A673 (cell line): Measurements from ENCODE around the gene DNAH9. TPM values are rescaled to one million over a fixed set of nuclear protein-coding genes. Genes with fewer than 3 reads are reported as not detected.

Source experiments
- BruUV-seq: library from RNA; stranded (reverse); fragments of 400-500 nt; replicated peaks from 2 replicates; lab custom pipeline; 2021; lab: Mats Ljungman, UMichigan
- CTCF ChIA-PET: fragments of 300-600 bp; sonication (Branson Sonifier 250); formaldehyde crosslinking; loops from one replicate; lab custom pipeline; 2022; ENCODE audit warnings: antibody characterized with exemption; lab: Charles Lee
- POLR2A ChIA-PET: fragments of 300-600 bp; sonication (Branson Sonifier 250); formaldehyde crosslinking; loops from one replicate; lab custom pipeline; 2022; ENCODE audit warnings: antibody characterized with exemption; ENCODE audit not compliant: low non-redundant PET; lab: Charles Lee
- DNase-seq: peaks from one replicate; pipeline ENCODE4 v3.0.0-alpha.2; 2015; ENCODE audit warnings: low spot score
- H3K27ac ChIP-seq: fragments of 200-600 bp; sonication (generic); 2 replicates; pipeline ENCODE4 v1.5.1; 2016; ENCODE audit warnings: mixed run types, low read depth, mild to moderate bottlenecking, mixed read lengths, antibody characterized with exemption, low read length; ENCODE audit not compliant: poor library complexity, severe bottlenecking
- H3K27me3 ChIP-seq: fragments of 200-600 bp; sonication (generic); replicated peaks from 2 replicates; pipeline ENCODE4 v1.6.1; 2017; ENCODE audit warnings: mixed run types, low read depth, mild to moderate bottlenecking, mixed read lengths, antibody characterized with exemption, low read length; ENCODE audit not compliant: insufficient read depth, poor library complexity
- H3K36me3 ChIP-seq: fragments of 200-600 bp; sonication (generic); 2 replicates; pipeline ENCODE4 v1.6.1; 2016; ENCODE audit warnings: mixed run types, mild to moderate bottlenecking, mixed read lengths, antibody characterized with exemption, low read length; ENCODE audit not compliant: insufficient read depth, poor library complexity, severe bottlenecking
- H3K4me1 ChIP-seq: fragments of 200-600 bp; sonication (generic); 2 replicates; pipeline ENCODE4 v1.6.1; 2017; ENCODE audit warnings: mixed run types, mild to moderate bottlenecking, mixed read lengths, antibody characterized with exemption, low read length; ENCODE audit not compliant: insufficient read depth, poor library complexity, severe bottlenecking
- H3K4me3 ChIP-seq: fragments of 200-600 bp; sonication (generic); 2 replicates; pipeline ENCODE4 v1.5.1; 2016; ENCODE audit warnings: low read depth, mixed run types, mild to moderate bottlenecking, mixed read lengths, low read length; ENCODE audit not compliant: poor library complexity, severe bottlenecking
- H3K9me3 ChIP-seq: fragments of 200-600 bp; sonication (generic); 2 replicates; pipeline ENCODE4 v1.6.1; 2016; ENCODE audit warnings: mixed run types, low read depth, mild to moderate bottlenecking, mixed read lengths, antibody characterized with exemption, low read length; ENCODE audit not compliant: poor library complexity, severe bottlenecking
- CTCF ChIP-seq: fragments of 300-800, 200-600 bp; sonication (generic); conservative IDR thresholded peaks from 2 replicates; pipeline ENCODE4 v1.5.1; 2017; ENCODE audit warnings: low read depth, mild to moderate bottlenecking, antibody characterized with exemption, low read length, moderate library complexity, mixed read lengths
- EZH2 ChIP-seq: fragments of 200-600 bp; sonication (generic); IDR thresholded peaks from 2 replicates; pipeline ENCODE4 v1.6.1; 2017; ENCODE audit warnings: borderline replicate concordance, low read depth, mild to moderate bottlenecking, mixed read lengths, antibody characterized with exemption, low read length; ENCODE audit not compliant: poor library complexity, severe bottlenecking
- intact Hi-C: fragments of 100-400 bp; cut with micrococcal nuclease; formaldehyde crosslinking; loops from one replicate; pipeline ENCODE4 v1.10.0; 2022; ENCODE audit not compliant: unreplicated experiment
- total RNA-seq: library from RNA; stranded (reverse); gene quantifications from 2 replicates; pipeline ENCODE4 v1.2.3, GENCODE V29; 2021

DNAH9 gene
- total RNA-seq, 1 experiment from 2014 or later = 6.6 TPM

- no peaks in the 10 kb centered on the region for H3K36me3 ChIP-seq
- ChIA-PET CTCF (no interaction called here), POLR2A (no interaction called here)
- no peaks in the 10 kb centered on the region for H3K4me1 ChIP-seq
- intact Hi-C loops = no loop called here
- no peak for TF ChIP-seq EZH2
- no peak for TF ChIP-seq CTCF
- H3K27ac ChIP-seq = no peak overlapping the region
- DNase-seq = no peak
- no peaks in the 10 kb centered on the region for H3K9me3 ChIP-seq
- BruUV-seq = no TSS peak
- H3K27me3 ChIP-seq = no peaks in the 10 kb centered on the region
- no peak overlapping the region for H3K4me3 ChIP-seq
These were observed 319.1 kb downstream of the DNAH9 start for GRCh38 chr17:11917415-11917814.

- POLR2A ChIA-PET = no interaction called here
- Histone ChIP-seq H3K36me3 (no peaks in the 10 kb centered on the region), H3K27me3 (no peaks in the 10 kb centered on the region), H3K9me3 (no peaks in the 10 kb centered on the region), H3K4me1 (peaks cover 5% of the 10 kb centered on the region), H3K4me3 (no peak overlapping the region), H3K27ac (no peak overlapping the region)
- TF ChIP-seq EZH2 = no peak
- no peak for TF ChIP-seq CTCF
- BruUV-seq = no TSS peak
- intact Hi-C loops = no loop called here
- CTCF ChIA-PET = no interaction called here
- no peak for DNase-seq
These were observed 323.0 kb downstream of the DNAH9 start for GRCh38 chr17:11921296-11921695.

- Histone ChIP-seq H3K4me3 (no peak overlapping the region), H3K36me3 (no peaks in the 10 kb centered on the region), H3K4me1 (peaks cover 5% of the 10 kb centered on the region), H3K27me3 (no peaks in the 10 kb centered on the region), H3K27ac (no peak overlapping the region), H3K9me3 (no peaks in the 10 kb centered on the region)
- CTCF ChIA-PET = no interaction called here
- intact Hi-C loops = no loop called here
- no TSS peak for BruUV-seq
- POLR2A ChIA-PET = no interaction called here
- no peak for DNase-seq
- no peak for TF ChIP-seq EZH2
- TF ChIP-seq CTCF = no peak
These were observed 324.4 kb downstream of the DNAH9 start for GRCh38 chr17:11922638-11923037.
